Measurements from ENCODE around the gene MYLK3.

MYLK3 gene

DNA sequence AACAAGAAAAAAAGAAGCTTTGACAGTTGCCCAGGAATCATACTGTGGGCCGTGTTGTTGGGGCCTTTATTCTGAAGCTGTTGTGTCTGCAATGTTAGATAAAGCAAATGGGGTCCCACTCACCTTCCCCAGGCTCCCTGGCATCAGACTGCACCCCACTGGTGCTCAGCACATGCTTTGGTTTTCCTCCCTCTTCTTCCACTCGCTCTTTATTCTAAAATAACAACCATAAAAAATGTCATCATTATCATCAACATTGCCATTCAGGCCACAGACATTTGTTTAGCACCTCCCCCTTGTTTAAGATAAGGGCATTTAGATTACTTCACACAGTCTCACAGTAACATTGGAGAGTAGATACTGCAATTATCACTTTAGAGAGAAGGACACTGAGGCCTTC lies 8.2 kb downstream of the MYLK3 start:
- Histone ChIP-seq H3K9me3 (ENCODE audit: control insufficient read depth, low read length) (no peaks in the 10 kb centered on the region), H3K27ac (ENCODE audit: insufficient read depth, low read length, poor library complexity, severe bottlenecking) (no peak overlapping the region), H3K36me3 (ENCODE audit: control insufficient read depth, insufficient read depth, low read length) (no peaks in the 10 kb centered on the region), H3K4me3 (ENCODE audit: insufficient read depth, low read depth, low read length, poor library complexity, severe bottlenecking) (no peak overlapping the region), H3K4me1 (ENCODE audit: control insufficient read depth, insufficient read depth, low read length, poor library complexity, severe bottlenecking) (no peaks in the 10 kb centered on the region), H3K27me3 (replicated peaks; ENCODE audit: control insufficient read depth, insufficient read depth, low read length, poor library complexity, severe bottlenecking) (no peaks in the 10 kb centered on the region)
- DNase-seq = no peak

DNA sequence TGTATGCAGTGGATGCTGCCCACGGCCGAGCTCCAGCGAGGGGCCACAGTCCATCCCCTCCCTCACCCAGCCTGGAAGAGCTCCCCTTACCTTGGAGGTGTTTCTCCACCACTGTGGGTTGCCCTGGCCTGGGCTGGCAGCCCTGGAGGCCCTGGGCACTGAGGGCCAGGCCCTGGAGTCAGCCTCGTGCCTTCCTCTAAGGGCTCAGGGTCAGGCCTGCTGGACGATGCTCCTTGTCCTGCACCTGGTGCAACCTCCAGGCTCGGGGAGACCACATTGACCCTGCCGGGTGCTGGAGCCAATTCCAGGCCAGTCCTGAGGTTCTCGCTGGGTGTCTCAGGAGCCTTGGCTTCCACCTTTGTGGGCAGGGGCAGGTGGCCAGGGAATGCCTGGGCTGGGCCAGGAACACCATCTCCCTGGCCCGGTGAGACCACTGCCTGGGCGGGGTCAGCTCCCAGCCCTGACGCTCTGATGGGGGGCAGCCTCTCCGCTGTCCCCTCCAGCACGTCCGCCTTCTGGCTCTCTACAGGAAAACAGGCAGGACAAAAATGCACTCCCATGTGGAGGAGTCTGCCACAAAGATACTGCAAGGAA lies 10.4 kb downstream of the MYLK3 start:
- no peak for DNase-seq
- no peak overlapping the region for H3K4me3 ChIP-seq (ENCODE audit: insufficient read depth, low read depth, low read length, poor library complexity, severe bottlenecking)
- no peak overlapping the region for H3K27ac ChIP-seq (ENCODE audit: insufficient read depth, low read length, poor library complexity, severe bottlenecking)
- no peaks in the 10 kb centered on the region for H3K36me3 ChIP-seq (ENCODE audit: control insufficient read depth, insufficient read depth, low read length)
- no peaks in the 10 kb centered on the region for H3K27me3 ChIP-seq (replicated peaks; ENCODE audit: control insufficient read depth, insufficient read depth, low read length, poor library complexity, severe bottlenecking)
- no peaks in the 10 kb centered on the region for H3K9me3 ChIP-seq (ENCODE audit: control insufficient read depth, low read length)
- H3K4me1 ChIP-seq (ENCODE audit: control insufficient read depth, insufficient read depth, low read length, poor library complexity, severe bottlenecking) = no peaks in the 10 kb centered on the region

DNA sequence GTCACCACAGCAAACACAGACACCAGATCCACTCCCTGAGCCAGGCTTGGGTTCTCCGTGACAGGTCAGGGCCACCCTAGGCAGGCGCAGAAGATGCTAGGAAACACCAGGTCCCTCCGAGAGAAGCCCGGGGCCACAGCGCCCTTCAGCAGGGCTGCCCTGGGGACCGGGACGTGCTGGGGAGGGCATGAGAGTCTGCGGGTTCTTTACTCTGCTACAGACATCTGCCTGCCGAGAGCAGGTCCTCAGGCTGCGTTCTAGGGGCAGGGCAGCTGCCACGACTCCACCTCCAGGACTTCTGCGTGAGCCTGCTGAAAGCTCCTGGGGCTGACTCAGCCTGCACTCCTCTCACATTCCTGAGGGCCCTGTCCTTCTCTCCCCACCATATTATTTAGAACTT lies 11.4 kb downstream of the MYLK3 start:
- Histone ChIP-seq H3K27ac (ENCODE audit: insufficient read depth, low read length, poor library complexity, severe bottlenecking) (no peak overlapping the region), H3K4me3 (ENCODE audit: insufficient read depth, low read depth, low read length, poor library complexity, severe bottlenecking) (no peak overlapping the region), H3K9me3 (ENCODE audit: control insufficient read depth, low read length) (no peaks in the 10 kb centered on the region), H3K36me3 (ENCODE audit: control insufficient read depth, insufficient read depth, low read length) (no peaks in the 10 kb centered on the region), H3K4me1 (ENCODE audit: control insufficient read depth, insufficient read depth, low read length, poor library complexity, severe bottlenecking) (no peaks in the 10 kb centered on the region), H3K27me3 (replicated peaks; ENCODE audit: control insufficient read depth, insufficient read depth, low read length, poor library complexity, severe bottlenecking) (no peaks in the 10 kb centered on the region)
- DNase-seq = no peak

DNA sequence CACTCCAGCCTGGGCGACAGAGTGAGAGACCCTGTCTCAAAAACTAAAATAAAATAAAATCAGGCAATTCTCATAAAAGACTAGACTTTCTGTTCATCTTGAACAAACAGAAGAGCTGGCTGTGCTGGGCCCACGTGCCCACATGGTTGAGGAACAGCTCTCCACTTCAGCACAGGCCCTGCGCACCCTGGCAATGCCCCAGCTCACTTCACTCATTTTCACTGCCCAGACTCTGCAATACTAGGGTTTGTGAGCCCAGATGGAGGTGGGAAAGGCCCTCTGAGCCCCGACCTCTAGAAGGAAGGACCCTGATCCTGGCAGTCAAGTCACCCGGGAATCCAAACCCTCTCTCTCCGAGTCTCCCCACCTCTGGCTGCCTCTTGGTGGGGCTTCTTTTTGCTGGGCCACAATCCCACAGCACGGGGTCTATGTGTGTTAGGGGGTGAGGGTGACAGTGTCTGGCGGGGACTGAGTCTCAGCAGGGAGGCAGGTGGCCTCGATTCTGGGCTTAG lies 14.8 kb downstream of the MYLK3 start:
- H3K27me3 ChIP-seq (replicated peaks; ENCODE audit: control insufficient read depth, insufficient read depth, low read length, poor library complexity, severe bottlenecking) = no peaks in the 10 kb centered on the region
- no peak overlapping the region for H3K27ac ChIP-seq (ENCODE audit: insufficient read depth, low read length, poor library complexity, severe bottlenecking)
- H3K36me3 ChIP-seq (ENCODE audit: control insufficient read depth, insufficient read depth, low read length) = no peaks in the 10 kb centered on the region
- no peak overlapping the region for H3K4me3 ChIP-seq (ENCODE audit: insufficient read depth, low read depth, low read length, poor library complexity, severe bottlenecking)
- H3K9me3 ChIP-seq (ENCODE audit: control insufficient read depth, low read length) = no peaks in the 10 kb centered on the region
- no peaks in the 10 kb centered on the region for H3K4me1 ChIP-seq (ENCODE audit: control insufficient read depth, insufficient read depth, low read length, poor library complexity, severe bottlenecking)
- no peak for DNase-seq

DNA sequence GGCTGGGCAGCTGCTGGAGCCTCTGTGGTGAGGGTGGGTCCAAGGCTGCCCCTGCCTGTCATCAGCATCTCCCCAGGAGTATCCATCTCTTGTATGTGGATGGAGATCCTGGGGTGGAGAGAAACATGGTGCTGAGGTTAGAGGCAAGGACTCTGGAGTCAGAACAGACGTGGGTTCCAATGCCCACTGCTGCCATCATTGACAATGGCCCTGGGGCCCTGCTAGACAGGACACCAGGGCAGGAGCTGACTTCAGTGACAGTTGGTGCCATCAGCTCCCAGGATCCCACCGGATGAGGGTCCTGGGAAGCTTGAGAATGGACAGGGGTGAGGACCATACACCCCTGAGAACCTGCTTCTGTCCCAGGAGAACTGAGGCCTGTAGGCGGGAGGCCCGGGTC lies 15.6 kb downstream of the MYLK3 start:
- no peaks in the 10 kb centered on the region for H3K9me3 ChIP-seq (ENCODE audit: control insufficient read depth, low read length)
- no peaks in the 10 kb centered on the region for H3K27me3 ChIP-seq (replicated peaks; ENCODE audit: control insufficient read depth, insufficient read depth, low read length, poor library complexity, severe bottlenecking)
- no peak overlapping the region for H3K27ac ChIP-seq (ENCODE audit: insufficient read depth, low read length, poor library complexity, severe bottlenecking)
- no peaks in the 10 kb centered on the region for H3K36me3 ChIP-seq (ENCODE audit: control insufficient read depth, insufficient read depth, low read length)
- DNase-seq = no peak
- H3K4me3 ChIP-seq (ENCODE audit: insufficient read depth, low read depth, low read length, poor library complexity, severe bottlenecking) = no peak overlapping the region
- no peaks in the 10 kb centered on the region for H3K4me1 ChIP-seq (ENCODE audit: control insufficient read depth, insufficient read depth, low read length, poor library complexity, severe bottlenecking)

DNA sequence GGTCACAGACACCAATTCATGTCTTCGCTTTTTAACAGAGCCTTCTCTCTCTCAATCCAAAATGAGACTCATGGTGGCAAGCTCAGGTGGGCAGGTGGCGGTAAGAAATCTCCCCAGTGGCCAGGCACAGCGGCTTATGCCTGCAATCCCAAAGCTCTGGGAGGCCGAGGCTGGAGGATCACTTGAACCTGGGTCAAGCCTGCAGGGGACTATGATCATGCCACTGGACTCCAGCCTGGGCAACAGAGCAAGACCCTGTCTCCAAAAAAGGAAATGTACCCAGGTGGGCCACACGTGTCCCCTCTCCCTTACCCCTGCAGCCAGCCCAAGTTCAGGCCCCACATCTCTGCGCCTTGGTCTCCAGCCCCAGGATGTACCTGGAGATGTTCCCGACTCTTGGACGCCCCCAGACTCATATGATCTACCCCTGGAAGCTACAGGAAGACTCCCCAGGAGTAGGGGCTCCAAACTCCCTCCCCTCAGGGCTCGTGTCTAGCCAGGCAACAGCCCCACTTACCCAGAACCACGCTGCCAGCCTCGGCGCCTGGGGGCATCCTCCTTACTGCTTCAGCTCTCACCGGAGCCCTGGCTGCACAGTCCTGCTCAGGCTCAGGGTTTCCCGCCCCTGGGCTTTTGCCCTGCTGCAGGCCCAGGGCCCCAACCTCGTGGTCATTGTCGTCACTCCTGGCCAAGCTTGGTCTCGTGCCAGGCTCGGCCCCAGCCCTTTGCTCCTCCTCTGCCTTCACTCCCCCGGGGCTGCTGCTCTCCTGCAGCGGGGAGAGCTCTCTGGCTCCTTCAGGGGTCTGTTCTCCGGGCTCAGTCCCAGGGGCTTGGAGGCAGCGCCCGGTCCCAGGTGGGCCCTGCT lies 16.2 kb downstream of the MYLK3 start:
- DNase-seq = no peak
- Histone ChIP-seq H3K4me1 (ENCODE audit: control insufficient read depth, insufficient read depth, low read length, poor library complexity, severe bottlenecking) (no peaks in the 10 kb centered on the region), H3K4me3 (ENCODE audit: insufficient read depth, low read depth, low read length, poor library complexity, severe bottlenecking) (no peak overlapping the region), H3K27me3 (replicated peaks; ENCODE audit: control insufficient read depth, insufficient read depth, low read length, poor library complexity, severe bottlenecking) (no peaks in the 10 kb centered on the region), H3K36me3 (ENCODE audit: control insufficient read depth, insufficient read depth, low read length) (no peaks in the 10 kb centered on the region), H3K27ac (ENCODE audit: insufficient read depth, low read length, poor library complexity, severe bottlenecking) (no peak overlapping the region), H3K9me3 (ENCODE audit: control insufficient read depth, low read length) (no peaks in the 10 kb centered on the region)

DNA sequence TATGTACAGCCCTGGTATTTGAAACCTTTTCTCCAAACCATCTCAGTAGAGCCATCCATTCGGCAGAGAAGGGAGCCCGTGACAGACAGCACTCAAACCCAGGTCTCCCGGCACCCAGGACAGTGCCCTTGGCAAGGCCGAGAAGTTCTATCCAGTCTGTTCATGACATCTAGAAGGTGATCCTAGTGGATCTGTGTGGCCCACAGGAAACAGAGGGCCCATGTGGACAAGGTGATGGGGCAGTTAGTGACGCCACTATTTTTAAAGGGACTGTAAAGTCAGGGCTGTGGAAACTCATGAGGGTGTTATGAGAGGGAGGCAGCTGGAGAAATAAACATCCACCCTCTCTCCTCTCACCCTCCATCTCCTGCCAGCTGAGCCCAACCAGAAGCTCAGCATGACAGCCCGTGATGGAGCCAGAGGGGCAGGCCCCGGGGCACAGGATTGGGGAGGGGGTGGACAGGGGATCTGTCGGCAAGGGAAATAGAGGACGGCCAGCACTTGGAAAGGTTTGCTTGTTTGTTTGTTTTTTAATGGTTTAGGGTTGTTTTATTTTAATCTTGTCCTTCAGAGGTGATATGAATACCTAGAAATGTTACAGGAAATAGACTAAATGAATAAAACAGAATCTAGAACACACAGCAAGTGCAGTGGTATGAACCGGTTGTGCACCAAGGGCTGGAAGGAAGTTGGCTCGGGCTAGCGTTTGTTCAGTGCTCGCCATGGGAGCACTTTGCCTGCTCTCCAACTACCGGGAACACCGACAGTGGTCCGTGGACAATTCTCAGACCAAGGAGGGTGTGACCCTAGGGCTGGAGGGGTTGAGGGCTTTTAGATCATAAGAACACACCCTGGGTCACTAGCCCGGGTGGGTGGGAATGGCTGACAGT lies 17.1 kb downstream of the MYLK3 start:
- Histone ChIP-seq H3K4me1 (ENCODE audit: control insufficient read depth, insufficient read depth, low read length, poor library complexity, severe bottlenecking) (no peaks in the 10 kb centered on the region), H3K4me3 (ENCODE audit: insufficient read depth, low read depth, low read length, poor library complexity, severe bottlenecking) (no peak overlapping the region), H3K36me3 (ENCODE audit: control insufficient read depth, insufficient read depth, low read length) (no peaks in the 10 kb centered on the region), H3K27ac (ENCODE audit: insufficient read depth, low read length, poor library complexity, severe bottlenecking) (no peak overlapping the region), H3K27me3 (replicated peaks; ENCODE audit: control insufficient read depth, insufficient read depth, low read length, poor library complexity, severe bottlenecking) (no peaks in the 10 kb centered on the region), H3K9me3 (ENCODE audit: control insufficient read depth, low read length) (no peaks in the 10 kb centered on the region)
- no peak for DNase-seq

DNA sequence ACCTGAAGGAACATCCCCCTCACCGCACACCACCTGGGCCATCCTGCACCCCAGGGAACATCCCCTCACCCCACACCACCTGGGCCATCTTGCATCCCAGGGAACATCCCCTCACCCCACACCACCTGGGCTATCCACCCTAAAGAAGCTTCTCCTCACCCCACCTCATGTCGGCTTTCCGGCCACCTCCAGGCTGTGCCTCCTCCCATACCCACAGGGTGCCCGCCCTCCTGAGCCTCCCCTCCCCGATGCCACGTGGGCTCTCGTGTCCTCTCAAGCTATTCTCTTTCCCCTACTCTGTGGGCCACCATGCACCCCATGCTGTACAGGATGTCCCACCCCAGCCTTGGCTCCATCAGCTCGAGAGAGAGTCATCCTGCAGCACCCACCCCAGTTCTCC lies 18.0 kb downstream of the MYLK3 start:
- Histone ChIP-seq H3K27ac (ENCODE audit: insufficient read depth, low read length, poor library complexity, severe bottlenecking) (no peak overlapping the region), H3K9me3 (ENCODE audit: control insufficient read depth, low read length) (no peaks in the 10 kb centered on the region), H3K4me1 (ENCODE audit: control insufficient read depth, insufficient read depth, low read length, poor library complexity, severe bottlenecking) (no peaks in the 10 kb centered on the region), H3K36me3 (ENCODE audit: control insufficient read depth, insufficient read depth, low read length) (no peaks in the 10 kb centered on the region), H3K27me3 (replicated peaks; ENCODE audit: control insufficient read depth, insufficient read depth, low read length, poor library complexity, severe bottlenecking) (no peaks in the 10 kb centered on the region), H3K4me3 (ENCODE audit: insufficient read depth, low read depth, low read length, poor library complexity, severe bottlenecking) (no peak overlapping the region)
- no peak for DNase-seq

DNA sequence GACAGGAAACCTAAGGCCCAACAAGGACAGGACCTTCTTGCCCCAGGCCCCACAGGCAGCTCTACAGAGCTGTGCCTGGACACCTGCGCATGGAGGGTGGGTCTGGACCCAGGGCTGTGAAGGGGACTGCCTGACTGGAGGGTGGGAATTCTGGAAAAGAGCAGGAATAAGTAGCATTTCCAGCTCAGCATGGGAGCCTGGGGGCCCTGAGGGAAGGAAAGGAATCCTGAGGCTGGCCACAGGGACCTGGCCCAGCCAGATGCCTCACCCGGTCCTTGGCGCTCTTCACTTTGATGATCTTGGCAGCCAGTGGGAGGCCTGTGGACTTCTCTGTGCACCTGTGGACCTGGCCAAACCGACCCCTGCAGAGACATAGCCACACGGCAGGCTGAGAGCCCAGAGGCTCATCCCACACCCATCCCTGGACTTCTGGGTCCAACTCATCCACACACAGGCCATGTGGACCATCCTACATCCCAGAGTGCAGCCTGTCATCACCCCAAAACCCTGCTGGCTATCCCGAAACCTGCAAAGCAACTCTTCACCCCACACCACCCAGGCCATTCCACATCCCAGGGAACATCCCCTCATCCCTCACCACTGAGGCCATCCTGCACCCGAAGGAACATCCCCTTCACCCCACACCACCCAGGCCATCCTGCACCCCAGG lies 18.7 kb downstream of the MYLK3 start:
- no peak for DNase-seq
- Histone ChIP-seq H3K9me3 (ENCODE audit: control insufficient read depth, low read length) (no peaks in the 10 kb centered on the region), H3K4me1 (ENCODE audit: control insufficient read depth, insufficient read depth, low read length, poor library complexity, severe bottlenecking) (no peaks in the 10 kb centered on the region), H3K27ac (ENCODE audit: insufficient read depth, low read length, poor library complexity, severe bottlenecking) (no peak overlapping the region), H3K27me3 (replicated peaks; ENCODE audit: control insufficient read depth, insufficient read depth, low read length, poor library complexity, severe bottlenecking) (no peaks in the 10 kb centered on the region), H3K4me3 (ENCODE audit: insufficient read depth, low read depth, low read length, poor library complexity, severe bottlenecking) (no peak overlapping the region), H3K36me3 (ENCODE audit: control insufficient read depth, insufficient read depth, low read length) (no peaks in the 10 kb centered on the region)
